Ishikawa (cell line): Measurements from ENCODE around the gene FAM76B.

ENCODE experiments used
- CREB1 ChIP-seq: IDR thresholded peaks from 2 replicates; pipeline ENCODE4 v1.6.1; 2012; ENCODE audit warnings: low read depth
- EGR1 ChIP-seq: IDR thresholded peaks from 2 replicates; pipeline ENCODE4 v1.6.1; 2012
- EP300 ChIP-seq: IDR thresholded peaks from 2 replicates; pipeline ENCODE4 v1.6.1; 2012; ENCODE audit warnings: borderline replicate concordance
- MAX ChIP-seq: IDR thresholded peaks from 2 replicates; pipeline ENCODE4 v1.6.1; 2012
- REST ChIP-seq: IDR thresholded peaks from 2 replicates; pipeline ENCODE4 v1.6.1; 2012; ENCODE audit warnings: low read depth, mild to moderate bottlenecking
- TAF1 ChIP-seq: IDR thresholded peaks from 2 replicates; pipeline ENCODE4 v1.6.1; 2012; ENCODE audit warnings: low read depth, mild to moderate bottlenecking
- TCF12 ChIP-seq: IDR thresholded peaks from 2 replicates; pipeline ENCODE4 v1.6.1; 2012; ENCODE audit warnings: low read depth
- USF1 ChIP-seq: IDR thresholded peaks from 2 replicates; pipeline ENCODE4 v1.6.1; 2012
- YY1 ChIP-seq: IDR thresholded peaks from 2 replicates; pipeline ENCODE4 v1.6.1; 2012; ENCODE audit warnings: low read depth

GRCh38 chr11:95833378-95833777, 43.8 kb upstream of the FAM76B start:
- no peak for TF ChIP-seq MAX
- no peak for TF ChIP-seq EGR1
- no peak for TF ChIP-seq USF1
- TF ChIP-seq TCF12: no peak
- TF ChIP-seq CREB1: no peak
- no peak for TF ChIP-seq EP300
- no peak for TF ChIP-seq YY1
- no peak for TF ChIP-seq REST
- TF ChIP-seq TAF1: no peak
